HCT116 (cell line): ENCODE data around the gene RASSF5. TPM values are rescaled to one million over a fixed set of nuclear protein-coding genes. Genes with fewer than 3 reads are reported as not detected.

ENCODE experiments used
- ATAC-seq: fragments of 200-7000 bp; cut with Tn5 transposase; 2 replicates; pipeline ENCODE4 v1.9.1; 2020; ENCODE audit warnings: mild to moderate bottlenecking, moderate library complexity
- BruUV-seq: library from RNA; stranded (reverse); fragments of 400-500 nt; replicated peaks from 2 replicates; lab custom pipeline; 2021; lab: Mats Ljungman, UMichigan
- CTCF ChIA-PET: fragments of 300-600 bp; sonication (Branson Sonifier 250); formaldehyde crosslinking; loops from one replicate; lab custom pipeline; 2021; ENCODE audit warnings: antibody characterized with exemption; lab: Charles Lee
- POLR2A ChIA-PET: fragments of 300-600, 350-600 bp; sonication (Branson Sonifier 250); formaldehyde crosslinking; loops from one replicate; lab custom pipeline; 2021; ENCODE audit warnings: antibody characterized with exemption; lab: Charles Lee
- RAD21 ChIA-PET, 2 experiments: fragments of 300-600 bp; sonication (Branson Sonifier 250); formaldehyde crosslinking; loops; one replicate each; lab custom pipeline; 2023; ENCODE audit warnings: low total read pairs in 2 of 2; ENCODE audit not compliant: uncharacterized antibody in 2 of 2, unreplicated experiment in 2 of 2, low non-redundant PET in 1 of 2; lab: Charles Lee
- DNase-seq: peaks from one replicate; pipeline ENCODE4 v3.0.0-alpha.2; 2010; ENCODE audit warnings: low read depth, low spot score
- H2AFZ ChIP-seq: fragments of 200-600 bp; shearing (Covaris generic), sonication (generic); 2 replicates; pipeline ENCODE4 v1.6.1; 2017; ENCODE audit warnings: low read depth, mixed run types, mixed read lengths, antibody characterized with exemption, low read length; ENCODE audit not compliant: poor library complexity, severe bottlenecking
- H3K27ac ChIP-seq: 2 replicates; pipeline ENCODE4 v1.5.1; 2012; ENCODE audit warnings: low read depth, low read length
- H3K27me3 ChIP-seq: fragments of 200-600 bp; sonication (generic); 2 replicates; pipeline ENCODE4 v1.6.1; 2016; ENCODE audit warnings: mixed run types, low read length, mixed read lengths; ENCODE audit not compliant: insufficient read depth
- H3K36me3 ChIP-seq, 2 experiments: fragments of 200-500 bp in 1 of 2; fragments of 200-600 bp in 1 of 2; sonication (Bioruptor generic) in 1 of 2; sonication (generic) in 1 of 2; 2 replicates each; pipeline versions ENCODE4 v1.5.1 to v1.6.1; 2014 to 2016; ENCODE audit warnings: low read length in 2 of 2, inconsistent platforms in 1 of 2, mixed read lengths in 1 of 2, mixed run types in 1 of 2; ENCODE audit not compliant: insufficient read depth in 2 of 2, control insufficient read depth in 1 of 2
- H3K4me1 ChIP-seq, 2 experiments: fragments of 200-600 bp in 1 of 2; sonication (generic) in 1 of 2; 2 replicates each; pipeline versions ENCODE4 v1.5.1 to v1.6.1; 2012 to 2017; ENCODE audit warnings: low read length in 2 of 2, inconsistent platforms in 1 of 2, mild to moderate bottlenecking in 1 of 2, mixed read lengths in 1 of 2, mixed run types in 1 of 2, moderate library complexity in 1 of 2; ENCODE audit not compliant: insufficient read depth in 2 of 2, control insufficient read depth in 1 of 2
- H3K4me2 ChIP-seq: fragments of 200-600 bp; sonication (generic); 2 replicates; pipeline ENCODE4 v1.6.1; 2017; ENCODE audit warnings: mixed run types, low read length, mixed read lengths
- H3K4me3 ChIP-seq, 2 experiments: fragments of 200-600 bp in 1 of 2; sonication (generic) in 1 of 2; replicated peaks in 1 of 2; 2 replicates each; pipeline ENCODE4 v1.5.1; 2011 to 2016; ENCODE audit warnings: low read length in 2 of 2, control low read depth in 1 of 2, low read depth in 1 of 2, mild to moderate bottlenecking in 1 of 2, mixed read lengths in 1 of 2, mixed run types in 1 of 2
- H3K79me2 ChIP-seq: fragments of 200-600 bp; sonication (generic); 2 replicates; pipeline ENCODE4 v1.6.1; 2017; ENCODE audit warnings: mild to moderate bottlenecking, mixed run types, low read length, moderate library complexity, mixed read lengths; ENCODE audit not compliant: insufficient read depth
- H3K9ac ChIP-seq: fragments of 200-600 bp; sonication (generic); 2 replicates; pipeline ENCODE4 v1.6.1; 2016; ENCODE audit warnings: low read length, mixed read lengths
- H3K9me2 ChIP-seq: fragments of 200-600 bp; sonication (generic), shearing (Covaris generic); 2 replicates; pipeline ENCODE4 v1.6.1; 2017; ENCODE audit warnings: mixed run types, mild to moderate bottlenecking, moderate library complexity; ENCODE audit not compliant: insufficient read depth
- H3K9me3 ChIP-seq, 2 experiments: fragments of 200-500 bp in 1 of 2; fragments of 200-600 bp in 1 of 2; sonication (Bioruptor generic) in 1 of 2; sonication (generic) in 1 of 2; 2 replicates each; pipeline ENCODE4 v1.6.1; 2014 to 2017; ENCODE audit warnings: low read length in 2 of 2, mixed read lengths in 2 of 2, inconsistent platforms in 1 of 2, low read depth in 1 of 2, mild to moderate bottlenecking in 1 of 2, mixed run types in 1 of 2, moderate library complexity in 1 of 2; ENCODE audit not compliant: control insufficient read depth in 1 of 2, insufficient read depth in 1 of 2
- H4K20me1 ChIP-seq: fragments of 200-600 bp; sonication (generic), shearing (Covaris generic); 2 replicates; pipeline ENCODE4 v1.6.1; 2017; ENCODE audit warnings: mixed run types, mild to moderate bottlenecking, moderate library complexity; ENCODE audit not compliant: insufficient read depth
- CBX3 ChIP-seq: IDR thresholded peaks from 2 replicates; pipeline ENCODE4 v1.6.1; 2012; ENCODE audit warnings: low read depth
- CEBPB ChIP-seq: IDR thresholded peaks from 2 replicates; pipeline ENCODE4 v1.6.1; 2012; ENCODE audit warnings: low read depth
- EZH2 ChIP-seq: fragments of 200-600 bp; sonication (generic); IDR thresholded peaks from 2 replicates; pipeline ENCODE4 v1.6.1; 2017; ENCODE audit warnings: antibody characterized with exemption, mixed run types
- EZH2phosphoT487 ChIP-seq: fragments of 200-600 bp; IDR thresholded peaks from 2 replicates; pipeline ENCODE4 v1.6.1; 2018; ENCODE audit warnings: antibody characterized with exemption, borderline replicate concordance
- FOSL1 ChIP-seq: IDR thresholded peaks from 2 replicates; pipeline ENCODE4 v1.6.1; 2012; ENCODE audit warnings: low read depth
- POLR2A ChIP-seq: IDR thresholded peaks from 2 replicates; pipeline ENCODE4 v1.7.0; 2011; ENCODE audit warnings: borderline replicate concordance; ENCODE audit not compliant: insufficient read depth, insufficient read length; ENCODE audit errors: extremely low read depth
- SIN3A ChIP-seq: IDR thresholded peaks from 2 replicates; pipeline ENCODE4 v1.6.1; 2012; ENCODE audit warnings: low read depth
- SP1 ChIP-seq: IDR thresholded peaks from 2 replicates; pipeline ENCODE4 v1.6.1; 2012; ENCODE audit warnings: low read depth
- SRF ChIP-seq: IDR thresholded peaks from 2 replicates; pipeline ENCODE4 v1.6.1; 2012; ENCODE audit warnings: low read depth
- YY1 ChIP-seq: IDR thresholded peaks from 2 replicates; pipeline ENCODE4 v1.6.1; 2011; ENCODE audit warnings: low read length, low read depth, moderate library complexity, mild to moderate bottlenecking; ENCODE audit not compliant: insufficient replicate concordance; ENCODE audit errors: extremely low read depth
- intact Hi-C: fragments of 100-400 bp; cut with micrococcal nuclease; formaldehyde crosslinking; loops from 2 replicates; pipeline ENCODE4 v1.10.0; 2022
- total RNA-seq: library from RNA; stranded (reverse); gene quantifications from one replicate; pipeline ENCODE4 v1.2.1, GENCODE V29; 2021; ENCODE audit not compliant: unreplicated experiment
- TF ChIP-seq, protein P1 (sequence below): IDR thresholded peaks from 2 replicates; pipeline ENCODE4 v1.6.1; 2012
- TF ChIP-seq, protein P2 (sequence below), 3 experiments: fragments of 200-600 bp in 1 of 3; sonication (generic) in 1 of 3; IDR thresholded peaks in 2 of 3; conservative IDR thresholded peaks in 1 of 3; 2 replicates each; pipeline ENCODE4 v1.5.1; 2012 to 2017; ENCODE audit warnings: low read depth in 2 of 3, low read length in 2 of 3, antibody characterized with exemption in 1 of 3, borderline replicate concordance in 1 of 3, control low read depth in 1 of 3, mild to moderate bottlenecking in 1 of 3, mixed read lengths in 1 of 3, mixed run types in 1 of 3, moderate library complexity in 1 of 3; ENCODE audit not compliant: insufficient read depth in 1 of 3
- TF ChIP-seq, protein P3 (sequence below): IDR thresholded peaks from 2 replicates; pipeline ENCODE4 v1.6.1; 2012; ENCODE audit warnings: low read depth

The RASSF5 gene
- total RNA-seq, 1 experiment from 2014 or later = 5.4 TPM

DNA sequence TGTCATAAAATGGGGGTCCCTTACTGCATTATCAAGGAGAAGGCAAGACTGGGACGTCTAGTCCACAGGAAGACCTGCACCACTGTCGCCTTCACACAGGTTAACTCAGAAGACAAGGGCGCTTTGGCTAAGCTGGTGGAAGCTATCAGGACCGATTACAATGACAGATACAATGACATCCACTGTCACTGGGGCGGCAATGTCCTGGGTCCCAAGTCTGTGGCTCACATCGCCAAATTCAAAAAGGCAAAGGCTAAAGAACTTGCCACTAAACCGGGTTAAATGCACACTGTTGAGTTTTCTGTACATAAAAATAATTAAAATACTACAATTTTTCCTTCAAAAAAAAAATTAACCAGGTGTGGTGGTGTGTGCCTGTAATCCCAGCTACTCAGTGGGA, 22.1 kb downstream of the RASSF5 start:
- Histone ChIP-seq H3K4me2 (no peak overlapping the region), H3K9me2 (no peaks in the 10 kb centered on the region), H3K36me3 (no peaks in the 10 kb centered on the region), H3K4me1 (peaks cover 6 to 9% of the 10 kb centered on the region in 2 experiments; a peak in 3 of 4 replicates), H3K9me3 (no peaks in the 10 kb centered on the region), H3K27me3 (no peaks in the 10 kb centered on the region), H4K20me1 (no peaks in the 10 kb centered on the region), H3K9ac (no peak overlapping the region), H3K27ac (no peak overlapping the region), H3K4me3 (no peak overlapping the region), H2AFZ (no peak overlapping the region), H3K79me2 (no peaks in the 10 kb centered on the region)
- CTCF ChIA-PET = interaction anchor here (1.6 kb wide), 1 partner anchor 15 kb away, joined by 4 read pairs; no protein-coding TSS in a partner anchor
- BruUV-seq = no TSS peak
- intact Hi-C loops = no loop called here
- ATAC-seq (no peak), DNase-seq (no peak)
- RAD21 ChIA-PET = no interaction called here
- TF ChIP-seq SRF (no peak), YY1 (no peak), CEBPB (no peak), SP1 (no peak), POLR2A (no peak), EZH2phosphoT487 (no peak)
- TF ChIP-seq, protein P1, sequence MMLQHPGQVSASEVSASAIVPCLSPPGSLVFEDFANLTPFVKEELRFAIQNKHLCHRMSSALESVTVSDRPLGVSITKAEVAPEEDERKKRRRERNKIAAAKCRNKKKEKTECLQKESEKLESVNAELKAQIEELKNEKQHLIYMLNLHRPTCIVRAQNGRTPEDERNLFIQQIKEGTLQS = no peak
- TF ChIP-seq, protein P2, sequence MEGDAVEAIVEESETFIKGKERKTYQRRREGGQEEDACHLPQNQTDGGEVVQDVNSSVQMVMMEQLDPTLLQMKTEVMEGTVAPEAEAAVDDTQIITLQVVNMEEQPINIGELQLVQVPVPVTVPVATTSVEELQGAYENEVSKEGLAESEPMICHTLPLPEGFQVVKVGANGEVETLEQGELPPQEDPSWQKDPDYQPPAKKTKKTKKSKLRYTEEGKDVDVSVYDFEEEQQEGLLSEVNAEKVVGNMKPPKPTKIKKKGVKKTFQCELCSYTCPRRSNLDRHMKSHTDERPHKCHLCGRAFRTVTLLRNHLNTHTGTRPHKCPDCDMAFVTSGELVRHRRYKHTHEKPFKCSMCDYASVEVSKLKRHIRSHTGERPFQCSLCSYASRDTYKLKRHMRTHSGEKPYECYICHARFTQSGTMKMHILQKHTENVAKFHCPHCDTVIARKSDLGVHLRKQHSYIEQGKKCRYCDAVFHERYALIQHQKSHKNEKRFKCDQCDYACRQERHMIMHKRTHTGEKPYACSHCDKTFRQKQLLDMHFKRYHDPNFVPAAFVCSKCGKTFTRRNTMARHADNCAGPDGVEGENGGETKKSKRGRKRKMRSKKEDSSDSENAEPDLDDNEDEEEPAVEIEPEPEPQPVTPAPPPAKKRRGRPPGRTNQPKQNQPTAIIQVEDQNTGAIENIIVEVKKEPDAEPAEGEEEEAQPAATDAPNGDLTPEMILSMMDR (IDR thresholded peaks at IDR 0.05 in 2 of 3, conservative IDR thresholded peaks at IDR 0.05 in 1 of 3; ENCODE audit: borderline replicate concordance in 1 of 3, insufficient read depth in 1 of 3, low read depth in 2 of 3, low read length in 2 of 3) = no peak
- POLR2A ChIA-PET = no interaction called here

DNA sequence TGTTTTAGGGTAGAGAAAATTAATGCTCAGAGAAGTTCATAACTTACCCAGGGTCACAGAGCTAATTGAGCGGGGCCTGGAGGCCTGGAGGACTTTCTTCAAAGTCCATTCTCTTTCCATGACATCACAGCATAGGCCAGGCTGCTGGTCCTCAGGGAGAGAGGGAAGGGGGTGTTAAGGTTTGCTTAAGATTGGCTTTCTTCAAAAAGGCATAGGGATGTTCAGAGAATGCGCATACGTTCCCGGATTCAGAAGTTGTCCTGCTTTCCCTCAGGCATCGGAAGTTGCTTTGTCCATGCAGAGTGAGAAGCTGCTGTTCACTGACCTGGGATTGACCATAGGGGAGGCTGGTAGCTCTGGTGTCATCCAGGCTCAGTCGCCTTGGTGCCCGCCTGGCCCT, 25.0 kb downstream of the RASSF5 start:
- no peak for DNase-seq
- no peak for TF ChIP-seq EZH2phosphoT487
- TF ChIP-seq FOSL1 = no peak
- no peak for TF ChIP-seq SIN3A
- no peak for TF ChIP-seq CBX3
- TF ChIP-seq, protein P3, sequence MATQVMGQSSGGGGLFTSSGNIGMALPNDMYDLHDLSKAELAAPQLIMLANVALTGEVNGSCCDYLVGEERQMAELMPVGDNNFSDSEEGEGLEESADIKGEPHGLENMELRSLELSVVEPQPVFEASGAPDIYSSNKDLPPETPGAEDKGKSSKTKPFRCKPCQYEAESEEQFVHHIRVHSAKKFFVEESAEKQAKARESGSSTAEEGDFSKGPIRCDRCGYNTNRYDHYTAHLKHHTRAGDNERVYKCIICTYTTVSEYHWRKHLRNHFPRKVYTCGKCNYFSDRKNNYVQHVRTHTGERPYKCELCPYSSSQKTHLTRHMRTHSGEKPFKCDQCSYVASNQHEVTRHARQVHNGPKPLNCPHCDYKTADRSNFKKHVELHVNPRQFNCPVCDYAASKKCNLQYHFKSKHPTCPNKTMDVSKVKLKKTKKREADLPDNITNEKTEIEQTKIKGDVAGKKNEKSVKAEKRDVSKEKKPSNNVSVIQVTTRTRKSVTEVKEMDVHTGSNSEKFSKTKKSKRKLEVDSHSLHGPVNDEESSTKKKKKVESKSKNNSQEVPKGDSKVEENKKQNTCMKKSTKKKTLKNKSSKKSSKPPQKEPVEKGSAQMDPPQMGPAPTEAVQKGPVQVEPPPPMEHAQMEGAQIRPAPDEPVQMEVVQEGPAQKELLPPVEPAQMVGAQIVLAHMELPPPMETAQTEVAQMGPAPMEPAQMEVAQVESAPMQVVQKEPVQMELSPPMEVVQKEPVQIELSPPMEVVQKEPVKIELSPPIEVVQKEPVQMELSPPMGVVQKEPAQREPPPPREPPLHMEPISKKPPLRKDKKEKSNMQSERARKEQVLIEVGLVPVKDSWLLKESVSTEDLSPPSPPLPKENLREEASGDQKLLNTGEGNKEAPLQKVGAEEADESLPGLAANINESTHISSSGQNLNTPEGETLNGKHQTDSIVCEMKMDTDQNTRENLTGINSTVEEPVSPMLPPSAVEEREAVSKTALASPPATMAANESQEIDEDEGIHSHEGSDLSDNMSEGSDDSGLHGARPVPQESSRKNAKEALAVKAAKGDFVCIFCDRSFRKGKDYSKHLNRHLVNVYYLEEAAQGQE = no peak
- no peak for TF ChIP-seq EZH2
- TF ChIP-seq POLR2A = no peak
- TF ChIP-seq SRF = no peak
- no peak for ATAC-seq
- POLR2A ChIA-PET = no interaction called here
- Histone ChIP-seq H3K9ac (no peak overlapping the region), H3K9me3 (no peaks in the 10 kb centered on the region), H3K4me1 (no peaks in the 10 kb centered on the region), H3K27me3 (no peaks in the 10 kb centered on the region), H3K4me3 (no peak overlapping the region), H2AFZ (no peak overlapping the region), H3K4me2 (no peak overlapping the region), H3K9me2 (no peaks in the 10 kb centered on the region), H3K36me3 (no peaks in the 10 kb centered on the region), H3K79me2 (no peaks in the 10 kb centered on the region), H4K20me1 (no peaks in the 10 kb centered on the region), H3K27ac (no peak overlapping the region)
- BruUV-seq = no TSS peak
- intact Hi-C loops = no loop called here
- RAD21 ChIA-PET = no interaction called here
- CTCF ChIA-PET = no interaction called here
